OCI-LY3 (cell line): ENCODE measurements around the gene DCTD.

Source experiments
- H2AFZ ChIP-seq: fragments of 200-600, 300-600 bp; shearing (Covaris generic); 2 replicates; pipeline ENCODE4 v1.6.0; 2014; ENCODE audit warnings: antibody characterized with exemption, low read depth, low read length
- H3K27ac ChIP-seq: fragments of 200-600, 300-600 bp; sonication (generic); 2 replicates; pipeline ENCODE4 v1.5.1; 2014; ENCODE audit warnings: mild to moderate bottlenecking, low read length, moderate library complexity, mixed read lengths
- H3K27me3 ChIP-seq: fragments of 200-600, 300-600 bp; sonication (generic); 2 replicates; pipeline ENCODE4 v1.6.1; 2014; ENCODE audit warnings: low read depth, low read length, mixed read lengths
- H3K36me3 ChIP-seq: fragments of 200-600, 300-600 bp; sonication (generic); replicated peaks from 2 replicates; pipeline ENCODE3; 2014; ENCODE audit warnings: low read depth, low read length, mixed read lengths
- H3K4me1 ChIP-seq: fragments of 300-600, 200-600 bp; sonication (generic); 2 replicates; pipeline ENCODE4 v1.6.1; 2014; ENCODE audit warnings: low read length, mixed read lengths
- H3K4me2 ChIP-seq: fragments of 200-600, 300-600 bp; sonication (generic); 2 replicates; pipeline ENCODE4 v1.6.1; 2014; ENCODE audit warnings: low read length, mixed read lengths
- H3K4me3 ChIP-seq: fragments of 300-600, 200-600 bp; sonication (generic); 2 replicates; pipeline ENCODE4 v1.5.1; 2014; ENCODE audit warnings: antibody characterized with exemption, mild to moderate bottlenecking, low read length, moderate library complexity
- H3K79me2 ChIP-seq: fragments of 300-600, 200-600 bp; shearing (Covaris generic); 2 replicates; pipeline ENCODE4 v1.6.1; 2014; ENCODE audit warnings: mild to moderate bottlenecking, low read length, mixed read lengths
- H3K9ac ChIP-seq: fragments of 300-600, 200-600 bp; shearing (Covaris generic); 2 replicates; pipeline ENCODE4 v1.6.0; 2014; ENCODE audit warnings: mild to moderate bottlenecking, low read length, moderate library complexity
- H3K9me3 ChIP-seq: fragments of 200-600, 300-600 bp; shearing (Covaris generic); 2 replicates; pipeline ENCODE4 v1.6.1; 2014; ENCODE audit warnings: low read length, mixed read lengths; ENCODE audit not compliant: insufficient read depth
- H4K20me1 ChIP-seq: fragments of 200-600, 300-600 bp; sonication (generic); 2 replicates; pipeline ENCODE4 v1.6.1; 2016; ENCODE audit warnings: low read length, mixed read lengths; ENCODE audit not compliant: insufficient read depth
- EZH2phosphoT487 ChIP-seq: fragments of 200-600 bp; shearing (Covaris generic); IDR thresholded peaks from 2 replicates; pipeline ENCODE4 v1.6.1; 2018; ENCODE audit warnings: antibody characterized with exemption, mixed run types, low read depth
- TF ChIP-seq, protein P1 (sequence below): fragments of 200-600, 300-600 bp; sonication (generic); IDR thresholded peaks from 2 replicates; pipeline ENCODE4 v1.5.1; 2014; ENCODE audit warnings: antibody characterized with exemption, low read length, low read depth

Gene DCTD

DNA sequence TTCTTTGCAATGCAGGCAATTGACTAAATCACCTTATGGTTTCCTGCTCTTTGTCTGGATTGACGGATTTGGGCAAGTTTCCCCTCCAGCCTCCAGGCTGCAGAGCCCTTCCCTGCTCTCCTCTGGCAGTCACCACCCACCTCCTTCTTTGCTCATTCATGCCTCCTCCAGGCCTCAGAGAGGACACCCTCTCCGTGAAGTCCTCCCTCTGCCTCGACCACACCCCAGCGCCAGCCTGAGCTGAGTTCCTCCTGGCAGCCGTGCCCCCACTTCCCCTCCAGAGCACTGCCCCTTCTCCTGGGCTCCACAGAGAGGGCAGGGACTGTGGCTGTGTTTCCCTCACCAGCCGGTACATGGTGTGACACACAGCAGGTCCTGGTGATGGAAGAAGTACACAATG lies 53.7 kb downstream of the DCTD start:
- Histone ChIP-seq H3K4me1 (no peaks in the 10 kb centered on the region), H3K27ac (no peak overlapping the region), H2AFZ (no peak overlapping the region), H3K79me2 (no peaks in the 10 kb centered on the region), H3K27me3 (no peaks in the 10 kb centered on the region), H3K36me3 (no peaks in the 10 kb centered on the region), H3K9me3 (no peaks in the 10 kb centered on the region), H3K9ac (no peak overlapping the region), H3K4me3 (no peak overlapping the region), H4K20me1 (no peaks in the 10 kb centered on the region), H3K4me2 (no peak overlapping the region)
- no peak for TF ChIP-seq EZH2phosphoT487
- TF ChIP-seq, protein P1, sequence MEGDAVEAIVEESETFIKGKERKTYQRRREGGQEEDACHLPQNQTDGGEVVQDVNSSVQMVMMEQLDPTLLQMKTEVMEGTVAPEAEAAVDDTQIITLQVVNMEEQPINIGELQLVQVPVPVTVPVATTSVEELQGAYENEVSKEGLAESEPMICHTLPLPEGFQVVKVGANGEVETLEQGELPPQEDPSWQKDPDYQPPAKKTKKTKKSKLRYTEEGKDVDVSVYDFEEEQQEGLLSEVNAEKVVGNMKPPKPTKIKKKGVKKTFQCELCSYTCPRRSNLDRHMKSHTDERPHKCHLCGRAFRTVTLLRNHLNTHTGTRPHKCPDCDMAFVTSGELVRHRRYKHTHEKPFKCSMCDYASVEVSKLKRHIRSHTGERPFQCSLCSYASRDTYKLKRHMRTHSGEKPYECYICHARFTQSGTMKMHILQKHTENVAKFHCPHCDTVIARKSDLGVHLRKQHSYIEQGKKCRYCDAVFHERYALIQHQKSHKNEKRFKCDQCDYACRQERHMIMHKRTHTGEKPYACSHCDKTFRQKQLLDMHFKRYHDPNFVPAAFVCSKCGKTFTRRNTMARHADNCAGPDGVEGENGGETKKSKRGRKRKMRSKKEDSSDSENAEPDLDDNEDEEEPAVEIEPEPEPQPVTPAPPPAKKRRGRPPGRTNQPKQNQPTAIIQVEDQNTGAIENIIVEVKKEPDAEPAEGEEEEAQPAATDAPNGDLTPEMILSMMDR: no peak

DNA sequence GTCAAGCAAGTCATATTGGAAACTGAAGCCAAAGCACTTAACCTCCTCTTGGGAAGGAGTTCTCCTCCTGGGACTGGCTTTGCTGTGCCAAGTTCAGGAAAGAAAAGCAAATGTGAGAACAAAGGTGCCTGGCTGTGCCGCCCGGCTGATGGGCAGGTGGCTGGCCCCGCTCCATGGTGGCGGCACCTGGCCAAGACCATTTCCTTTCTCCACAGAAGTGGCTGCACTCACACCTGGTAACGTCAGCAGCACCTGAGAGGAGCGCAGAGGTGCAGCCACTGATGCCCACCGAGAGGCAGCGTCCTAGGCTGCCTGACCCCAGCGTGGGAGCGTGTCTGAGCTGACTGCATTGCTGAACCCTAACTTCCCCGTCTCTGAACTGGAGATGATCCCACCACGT lies 54.3 kb downstream of the DCTD start:
- Histone ChIP-seq H3K79me2 (no peaks in the 10 kb centered on the region), H3K9me3 (no peaks in the 10 kb centered on the region), H3K4me2 (no peak overlapping the region), H3K4me3 (no peak overlapping the region), H3K27me3 (no peaks in the 10 kb centered on the region), H3K4me1 (no peaks in the 10 kb centered on the region), H3K9ac (no peak overlapping the region), H3K27ac (no peak overlapping the region), H4K20me1 (no peaks in the 10 kb centered on the region), H2AFZ (no peak overlapping the region), H3K36me3 (no peaks in the 10 kb centered on the region)
- no peak for TF ChIP-seq EZH2phosphoT487
- TF ChIP-seq, protein P1: no peak

DNA sequence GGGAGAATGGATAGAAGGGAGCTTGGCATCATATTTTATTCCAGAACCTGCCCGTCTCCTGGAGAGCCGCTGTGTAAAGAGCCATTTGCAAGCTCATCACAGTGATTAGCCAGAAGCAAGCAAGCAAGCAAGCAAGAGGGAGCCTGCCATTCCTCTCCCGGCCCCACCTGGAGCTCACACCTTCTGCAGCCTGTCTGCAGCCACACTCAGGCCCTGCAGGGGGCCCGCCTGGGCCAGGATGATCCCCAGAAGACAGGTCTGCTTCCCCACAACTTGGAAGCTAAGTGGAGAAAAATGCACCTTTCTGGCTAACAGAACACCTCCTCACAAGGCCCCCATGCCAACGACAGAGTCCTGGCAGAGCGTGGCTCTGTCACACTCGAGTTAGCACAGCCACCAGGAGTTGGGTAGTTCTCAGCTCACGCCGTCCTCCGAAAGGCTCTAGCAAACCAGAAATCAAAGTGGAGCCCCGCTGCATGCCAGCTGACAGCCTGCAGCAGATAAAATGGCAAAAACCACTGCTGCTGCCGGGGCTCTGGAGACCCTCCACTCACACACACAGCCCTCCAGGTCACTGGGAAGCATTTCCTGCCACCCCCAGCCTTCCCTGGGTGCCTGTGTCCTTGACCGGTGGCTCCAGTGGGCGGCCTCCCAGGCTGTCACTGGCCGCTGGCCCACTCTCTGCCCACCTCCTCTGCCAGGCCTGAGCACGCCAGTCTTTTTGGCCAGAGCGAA lies 54.9 kb downstream of the DCTD start:
- Histone ChIP-seq H3K36me3 (no peaks in the 10 kb centered on the region), H3K9ac (no peak overlapping the region), H3K4me3 (no peak overlapping the region), H3K27me3 (no peaks in the 10 kb centered on the region), H3K27ac (no peak overlapping the region), H3K4me2 (no peak overlapping the region), H3K4me1 (no peaks in the 10 kb centered on the region), H4K20me1 (no peaks in the 10 kb centered on the region), H3K9me3 (no peaks in the 10 kb centered on the region), H2AFZ (no peak overlapping the region), H3K79me2 (no peaks in the 10 kb centered on the region)
- TF ChIP-seq, protein P1: no peak
- TF ChIP-seq EZH2phosphoT487: no peak

DNA sequence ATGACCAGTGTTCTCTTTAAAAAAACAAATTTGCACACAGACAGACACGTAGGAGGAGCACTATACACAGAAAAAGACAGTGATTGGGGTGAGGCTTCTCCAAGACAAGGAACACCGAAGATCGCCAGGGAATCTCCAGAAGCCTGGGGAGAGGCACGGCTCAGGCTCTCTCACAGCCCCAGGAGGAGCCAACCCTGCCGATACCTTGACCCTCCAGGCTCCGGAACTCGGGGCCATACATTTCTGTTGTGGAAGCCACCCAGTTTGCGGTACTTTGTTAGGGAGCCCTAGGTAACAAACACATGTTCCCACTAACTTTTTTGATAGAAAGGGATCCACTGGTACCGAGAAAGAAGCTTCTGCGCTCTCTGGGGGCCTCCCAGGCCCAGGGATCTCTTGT lies 55.8 kb downstream of the DCTD start:
- no peaks in the 10 kb centered on the region for H3K79me2 ChIP-seq
- no peaks in the 10 kb centered on the region for H3K36me3 ChIP-seq
- no peak overlapping the region for H3K27ac ChIP-seq
- no peaks in the 10 kb centered on the region for H3K4me1 ChIP-seq
- H3K9ac ChIP-seq: no peak overlapping the region
- no peaks in the 10 kb centered on the region for H3K9me3 ChIP-seq
- H3K4me3 ChIP-seq: no peak overlapping the region
- no peak for TF ChIP-seq EZH2phosphoT487
- TF ChIP-seq, protein P1: no peak
- no peaks in the 10 kb centered on the region for H3K27me3 ChIP-seq
- H4K20me1 ChIP-seq: no peaks in the 10 kb centered on the region
- H3K4me2 ChIP-seq: no peak overlapping the region
- H2AFZ ChIP-seq: no peak overlapping the region
